HK-2 (cell line): ENCODE measurements around the gene SETDB1.

Experiments
- DNase-seq: peaks from one replicate; pipeline ENCODE4 v3.0.0-alpha.2; 2018; ENCODE audit not compliant: unreplicated experiment

SETDB1 gene

DNA sequence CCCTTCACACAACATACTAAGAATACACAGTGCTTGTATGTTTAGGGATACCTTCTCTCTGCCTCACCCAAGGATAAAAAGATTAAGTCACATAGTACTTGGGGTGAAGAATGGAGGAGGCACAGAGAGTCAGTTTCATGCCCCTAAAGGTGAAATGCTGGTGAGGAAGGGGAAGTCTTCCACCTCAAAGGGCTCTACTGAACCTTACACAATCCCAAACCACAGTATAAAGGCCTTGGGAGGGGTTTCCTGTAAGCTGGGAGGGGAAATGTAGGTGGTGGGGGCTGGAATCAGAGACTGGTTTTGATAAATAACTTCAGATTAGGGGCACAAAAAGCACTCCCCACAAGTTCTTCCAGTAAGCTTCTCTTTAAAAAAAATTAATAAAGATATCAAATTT, 77.0 kb downstream of the SETDB1 start:
- DNase-seq, result no peak

DNA sequence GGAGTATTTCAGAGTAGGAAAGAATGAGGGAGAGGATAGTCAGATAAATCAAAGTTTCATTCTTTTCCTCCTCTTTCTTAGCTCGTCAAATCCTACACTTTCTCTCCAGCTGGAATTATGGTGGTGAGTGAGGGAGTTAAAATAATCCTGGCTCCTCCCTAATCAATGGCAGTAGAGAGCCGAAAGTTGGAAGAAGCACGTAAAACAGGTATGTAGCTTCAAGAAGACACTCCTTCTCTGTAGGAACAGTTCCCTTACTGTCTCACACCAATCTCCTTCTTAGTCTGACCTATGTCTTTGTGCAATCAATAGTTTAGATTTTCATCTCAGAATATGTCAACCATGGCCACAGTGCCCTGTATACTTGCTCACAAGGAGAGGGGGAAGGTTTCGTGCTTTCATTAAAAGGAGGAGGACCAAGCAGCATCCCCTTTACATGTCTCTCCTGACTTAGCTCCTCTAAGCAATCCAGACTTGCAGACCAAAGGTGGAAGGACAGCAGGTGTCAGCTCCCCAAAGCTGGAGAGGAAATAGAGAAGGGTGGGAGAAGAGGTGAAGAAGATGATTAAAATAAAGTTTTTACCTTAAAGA, 79.7 kb downstream of the SETDB1 start:
- no peak for DNase-seq

DNA sequence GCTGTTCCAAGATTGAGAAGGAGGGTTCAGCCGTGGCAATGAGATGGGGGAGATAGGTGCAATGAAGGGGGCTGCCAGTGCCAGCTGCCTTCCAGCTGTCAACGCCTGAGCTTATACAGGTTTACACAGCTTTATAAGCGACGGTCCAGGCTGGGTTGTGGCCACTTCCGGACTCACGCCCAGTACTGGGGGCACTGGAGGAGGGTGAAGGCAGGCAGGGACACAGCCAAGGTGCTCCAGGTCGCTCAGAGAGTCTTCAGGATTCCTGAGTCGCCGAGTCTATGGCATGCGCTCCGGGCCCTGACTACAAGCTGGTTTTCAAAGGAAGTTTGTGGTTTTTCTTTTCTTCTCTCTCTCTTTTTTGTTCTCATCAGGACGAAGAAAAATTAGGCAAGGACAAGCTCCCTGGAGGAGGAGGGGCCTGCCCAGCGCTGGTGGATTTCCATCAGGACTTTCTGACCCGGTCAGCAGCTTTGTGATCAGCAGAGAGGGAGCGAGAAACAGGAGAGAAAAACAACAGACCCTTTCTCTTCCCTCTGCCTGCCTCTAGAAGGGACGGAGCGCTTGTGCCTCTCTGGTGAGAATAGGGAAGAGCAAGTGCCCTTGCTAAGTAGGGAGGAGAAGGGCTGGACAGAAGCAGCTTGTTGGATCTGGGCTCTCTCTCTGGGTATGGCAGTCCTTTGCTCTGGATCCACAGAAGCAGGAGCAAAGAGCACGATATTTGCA, 80.3 kb downstream of the SETDB1 start, which contains the start of gene MINDY1:
TSS of gene MINDY1 (minus strand) at position 576 of the 726 bp plus-strand sequence. CDS start 4,285 bp downstream, outside the sequence.
- DNase-seq, result peak; percentile 65

DNA sequence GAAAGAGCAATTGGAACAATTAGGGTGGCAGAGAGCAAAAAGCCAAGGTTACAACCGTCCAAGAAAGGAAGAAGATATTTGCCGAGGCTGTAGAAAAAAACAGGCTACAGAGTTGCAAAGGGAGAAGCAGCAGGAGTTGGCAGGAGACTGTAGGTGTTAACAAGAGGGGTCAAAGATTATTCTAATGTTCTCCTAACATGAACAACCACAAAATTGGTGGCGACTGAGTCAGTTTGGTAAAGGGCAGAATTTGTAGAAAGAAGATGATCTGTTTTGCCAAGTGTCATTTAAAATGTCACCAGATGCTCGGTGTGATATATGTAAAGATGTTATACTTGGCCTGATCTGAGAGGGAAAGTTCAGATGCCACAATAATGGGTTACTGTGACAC, 81.7 kb downstream of the SETDB1 start:
- DNase-seq, result no peak

DNA sequence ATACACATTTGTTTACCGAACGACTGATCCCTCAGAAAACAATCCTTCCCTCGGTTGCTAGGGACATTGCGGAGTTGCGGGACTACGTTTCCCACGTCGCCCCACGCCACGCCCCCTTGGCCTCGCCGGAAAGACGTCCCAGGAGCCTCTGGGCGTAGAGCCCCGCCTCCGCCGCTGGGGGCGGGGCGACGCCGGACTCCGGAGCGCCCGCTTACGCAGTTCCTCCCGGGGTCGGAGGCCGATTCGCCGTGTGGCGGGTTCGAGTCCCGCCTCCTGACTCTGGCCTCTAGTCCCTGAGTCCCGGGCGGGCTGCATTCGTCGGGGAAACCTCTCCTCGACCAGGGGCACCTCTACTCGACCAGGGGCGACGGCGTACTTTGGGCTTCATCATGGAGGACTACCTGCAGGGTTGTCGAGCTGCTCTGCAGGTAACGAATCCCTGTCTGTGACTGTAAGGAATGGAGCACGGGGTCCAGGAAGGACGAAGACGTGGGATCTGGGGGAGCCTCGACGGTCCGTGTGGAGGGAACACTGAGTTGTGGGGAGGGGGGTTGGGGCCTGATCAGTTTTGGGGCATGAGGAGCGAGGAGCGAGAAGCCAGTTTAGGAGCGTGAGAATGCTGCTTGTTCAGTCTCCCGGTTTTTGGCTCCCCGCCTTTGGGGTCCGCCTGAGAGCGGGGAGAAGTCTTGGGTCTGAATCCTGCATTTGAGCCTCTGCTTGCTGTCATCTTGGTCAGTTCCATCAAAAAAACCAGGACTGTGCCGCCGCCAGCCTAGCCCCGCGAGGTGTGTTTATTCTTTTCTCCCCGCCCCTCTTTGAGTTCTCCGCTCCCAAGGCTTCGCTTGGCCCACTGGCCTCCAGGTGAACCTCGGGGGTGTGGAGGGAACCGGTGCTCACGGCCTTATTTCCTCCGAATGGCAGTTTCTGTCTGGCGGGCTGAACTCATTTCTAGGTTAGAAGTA, 82.4 kb downstream of the SETDB1 start, which contains the start of gene PRUNE1:
TSS of gene PRUNE1 (plus strand) at position 206 of the 962 bp plus-strand sequence. CDS start at position 390, 184 bp downstream.
- DNase-seq, result peak; percentile 90

DNA sequence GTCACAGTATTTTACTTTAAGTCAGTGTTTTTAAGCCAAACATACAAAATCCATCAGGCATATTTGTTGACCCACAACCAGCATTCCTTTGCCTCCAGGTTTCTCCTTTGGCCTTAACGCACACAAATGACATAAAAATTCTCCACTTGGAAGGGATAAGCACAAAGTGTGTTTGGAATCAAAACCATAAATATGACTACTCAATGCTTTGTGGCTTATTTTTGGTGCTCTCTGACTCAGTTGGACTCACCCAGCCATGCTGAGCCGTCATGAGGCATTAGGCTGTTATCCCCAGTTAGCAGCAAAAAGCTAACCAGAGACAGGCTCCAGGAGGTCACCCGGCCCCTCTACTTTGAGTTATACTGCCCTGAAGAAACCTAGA, 83.0 kb downstream of the SETDB1 start:
- DNase-seq, result no peak

DNA sequence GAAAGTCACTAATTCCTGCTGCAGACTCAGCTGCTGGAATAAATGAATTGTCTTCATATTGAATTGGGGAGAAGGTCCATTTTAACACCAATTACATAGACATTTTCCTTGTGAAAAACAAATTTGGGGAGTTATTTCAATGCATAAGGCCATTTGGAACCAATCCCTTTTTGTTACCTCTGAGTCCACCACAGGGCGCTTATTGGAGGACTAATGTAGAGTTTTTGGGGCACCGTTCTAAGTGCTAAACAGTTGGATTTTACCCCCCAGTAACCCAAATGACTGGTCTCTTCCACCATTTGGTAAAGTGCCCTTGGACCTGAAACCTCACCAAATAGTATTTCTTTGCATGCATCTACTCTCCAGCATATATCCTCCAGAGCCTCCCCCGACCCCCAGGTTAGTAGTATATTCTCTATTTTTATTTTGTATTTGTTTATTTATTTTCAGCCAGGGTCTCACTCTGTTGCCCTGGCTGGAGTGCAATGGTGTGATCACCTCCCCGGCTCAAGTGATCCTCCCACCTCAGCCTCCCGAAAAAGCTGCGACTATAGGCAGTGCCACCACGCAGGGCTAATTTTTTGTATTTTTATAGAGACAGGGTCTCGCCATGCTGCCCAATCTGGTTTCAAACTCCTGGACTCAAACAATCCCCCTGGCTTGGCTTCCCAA, 83.6 kb downstream of the SETDB1 start:
- DNase-seq, result no peak

DNA sequence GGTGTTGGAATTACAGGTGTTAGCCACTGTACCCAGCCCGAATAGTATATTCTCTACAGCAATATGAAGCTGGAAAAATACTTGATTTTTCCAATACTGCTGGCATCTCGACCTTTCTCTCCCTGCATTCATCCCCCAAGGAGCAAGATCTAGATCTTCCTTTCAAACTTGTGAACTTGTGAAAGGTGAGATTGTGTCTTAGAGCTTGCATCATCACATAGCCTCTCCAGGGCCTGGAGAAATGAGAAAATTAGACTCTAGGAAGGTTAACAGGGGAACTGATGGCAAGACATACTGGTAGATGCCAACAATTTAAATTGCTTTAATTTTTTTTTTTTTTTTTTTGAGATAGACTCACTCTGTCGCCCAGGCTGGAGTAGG, 84.2 kb downstream of the SETDB1 start:
- DNase-seq, result no peak

DNA sequence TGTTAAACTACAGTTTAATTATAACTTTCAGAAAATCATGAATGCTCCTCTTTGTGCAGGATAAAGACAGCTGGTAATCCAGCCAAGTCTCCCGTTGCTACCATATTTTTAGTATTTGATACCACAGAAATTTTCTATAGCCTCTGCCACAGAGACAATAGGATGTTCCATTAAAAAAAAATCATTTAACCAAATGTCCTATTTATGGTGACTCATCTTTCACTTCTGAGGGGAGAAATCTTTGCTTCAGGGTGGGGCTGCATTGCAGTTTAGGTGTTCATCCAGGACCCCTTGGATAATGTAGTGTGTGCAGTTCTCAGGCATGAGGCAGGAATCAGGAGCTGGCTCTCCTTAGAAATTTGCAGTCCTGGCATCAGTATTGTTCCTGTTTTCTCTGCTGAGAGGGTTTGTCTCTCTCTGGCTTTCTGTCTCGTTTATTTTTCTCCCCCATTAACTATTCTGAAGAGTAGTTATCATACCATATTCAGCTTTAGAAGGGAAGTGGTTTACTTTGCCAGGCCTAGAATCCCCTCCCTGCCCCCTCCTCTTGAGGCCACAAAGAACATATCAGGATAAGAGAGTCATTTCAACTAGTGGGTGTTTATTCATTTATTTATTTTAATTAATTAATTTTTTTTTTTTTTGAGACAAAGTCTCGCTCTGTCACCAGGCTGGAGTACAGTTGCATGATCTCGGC, 85.1 kb downstream of the SETDB1 start:
- no peak for DNase-seq

DNA sequence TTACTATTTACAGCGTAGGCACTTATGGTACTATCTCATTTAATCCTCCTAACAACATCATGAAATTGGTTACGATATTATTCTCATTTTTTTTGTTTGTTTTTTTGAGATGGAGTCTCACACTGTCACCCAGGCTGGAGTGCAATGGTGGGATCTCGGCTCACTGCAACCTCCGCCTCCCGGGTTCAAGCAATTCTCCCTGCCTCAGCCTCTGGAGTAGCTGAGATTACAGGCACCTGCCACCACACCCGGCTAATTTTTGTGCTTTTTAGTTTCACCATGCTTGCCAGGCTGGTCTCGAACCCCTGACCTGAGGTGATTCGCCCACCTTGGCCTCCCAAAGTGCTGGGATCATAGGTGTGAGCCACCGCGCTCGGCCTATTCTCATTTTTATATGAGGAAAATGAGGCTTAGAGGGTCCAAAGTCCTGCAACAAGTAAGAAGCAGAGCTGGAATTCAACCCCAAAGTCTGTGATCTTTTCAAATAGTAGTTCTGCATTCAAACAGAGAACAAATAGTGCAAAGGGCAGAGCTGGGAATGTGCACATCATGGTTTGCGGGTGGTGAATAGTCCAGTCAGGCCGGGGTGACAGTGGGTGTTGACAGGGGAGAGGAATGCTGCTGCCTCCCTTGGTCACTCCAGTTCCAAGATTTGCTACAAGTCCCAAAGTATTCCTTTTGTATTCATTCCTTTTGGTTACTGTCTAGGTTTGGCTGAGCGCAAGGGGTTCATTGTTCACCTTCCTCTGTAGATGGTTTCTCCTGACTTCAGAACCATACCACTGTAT, 86.7 kb downstream of the SETDB1 start:
- no peak for DNase-seq

DNA sequence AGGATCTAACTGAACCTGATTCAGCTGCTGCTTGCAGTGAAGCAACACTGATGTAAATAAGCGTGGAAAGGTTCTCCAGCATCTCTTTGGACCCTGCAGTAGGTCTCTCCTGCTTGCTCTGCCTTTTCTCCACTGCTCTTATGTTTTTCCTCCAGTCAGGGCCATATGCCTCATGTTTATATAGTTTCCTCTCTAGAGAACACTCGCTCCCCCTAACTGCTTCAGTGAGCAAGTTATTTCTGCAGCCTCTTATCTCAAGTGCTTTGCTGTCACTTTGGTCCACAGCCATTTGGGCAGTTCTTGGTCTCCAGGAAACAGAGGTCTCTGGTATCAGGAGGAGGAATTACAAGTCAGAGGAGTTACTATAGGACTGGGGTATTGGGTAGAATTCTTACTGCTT, 87.4 kb downstream of the SETDB1 start:
- no peak for DNase-seq
